Measurements from ENCODE around the gene DNAJC19.

DNA sequence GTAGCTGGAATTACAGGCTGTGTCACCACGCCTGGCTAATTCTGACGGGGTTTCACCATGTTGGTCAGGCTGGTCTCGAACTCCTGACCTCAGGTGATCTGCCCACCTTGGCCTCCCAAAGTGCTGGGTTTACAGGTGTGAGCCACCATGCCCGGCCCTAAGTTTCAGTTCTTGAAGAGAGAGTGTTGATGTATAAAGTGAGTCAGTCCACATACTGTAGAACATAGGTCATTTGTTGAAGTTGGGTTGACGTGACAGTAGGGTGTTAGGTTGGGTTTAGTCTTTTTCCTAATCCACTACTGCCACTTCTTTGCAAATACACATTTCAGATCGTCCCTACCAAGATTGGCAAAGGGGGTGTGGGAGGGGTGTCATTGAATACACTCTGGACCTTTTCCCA, 15.2 kb downstream of the DNAJC19 start:
- TF ChIP-seq POLR2AphosphoS5 (IDR thresholded peaks at IDR 0.05; ENCODE audit: borderline replicate concordance, low read depth, low read length) (no peak), EZH2 (IDR thresholded peaks at IDR 0.05) (no peak)
